ENCODE measurements around the gene RBPJ.
"Not testable (repeated sequence)": the region's sequence is repeated elsewhere in the genome, so short reads cannot be mapped to it uniquely, and the experiment has no call there.

Gene RBPJ

DNA sequence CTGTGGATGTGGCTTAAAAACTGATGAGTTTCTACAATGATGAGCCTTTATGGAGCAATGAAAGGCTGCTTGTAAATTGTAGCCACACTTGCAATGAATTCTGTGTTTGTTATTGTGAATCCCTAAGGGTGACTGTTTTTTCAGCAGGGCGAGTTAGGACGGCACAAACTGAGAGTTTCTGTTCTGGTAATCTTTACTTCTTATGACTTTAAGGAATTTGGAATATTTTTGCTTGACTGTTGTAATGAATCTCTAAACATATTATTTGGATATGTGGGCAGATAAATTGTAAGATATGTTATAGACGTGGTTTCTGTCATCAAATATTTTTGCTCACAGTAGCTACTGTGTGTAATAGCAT is 22.2 kb downstream of the RBPJ start:
- DNase-seq = no peak

DNA sequence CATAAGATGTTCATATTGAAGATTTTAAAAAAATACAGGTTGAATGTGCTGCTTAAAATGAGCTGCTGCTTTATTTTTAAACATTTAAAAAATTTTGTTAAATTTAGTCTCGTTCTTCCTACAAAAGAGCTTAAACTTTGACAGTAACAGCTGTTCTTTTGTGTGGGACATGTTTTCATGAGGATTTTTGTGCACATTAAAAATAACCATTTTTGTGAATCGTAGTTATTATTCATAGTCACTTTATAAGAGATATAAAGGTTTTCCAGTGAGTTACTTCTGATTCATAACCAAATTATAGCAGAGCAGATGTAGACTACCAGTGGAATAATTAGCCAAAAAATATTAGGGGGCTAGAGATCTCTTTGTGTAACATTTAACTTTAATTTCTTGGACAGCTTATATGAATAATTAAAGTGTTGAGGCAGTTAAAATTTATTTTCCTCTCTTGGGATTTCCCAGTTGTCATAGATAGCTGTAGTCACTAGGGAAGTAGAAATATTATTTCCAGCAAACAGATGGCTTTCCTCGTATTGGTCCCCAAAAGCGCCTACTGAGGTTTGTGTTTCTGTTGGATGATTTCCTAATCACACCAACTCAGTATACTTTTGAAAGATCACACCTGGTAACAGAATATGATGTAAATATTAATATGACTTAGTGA is 24.2 kb downstream of the RBPJ start:
- DNase-seq = no peak

DNA sequence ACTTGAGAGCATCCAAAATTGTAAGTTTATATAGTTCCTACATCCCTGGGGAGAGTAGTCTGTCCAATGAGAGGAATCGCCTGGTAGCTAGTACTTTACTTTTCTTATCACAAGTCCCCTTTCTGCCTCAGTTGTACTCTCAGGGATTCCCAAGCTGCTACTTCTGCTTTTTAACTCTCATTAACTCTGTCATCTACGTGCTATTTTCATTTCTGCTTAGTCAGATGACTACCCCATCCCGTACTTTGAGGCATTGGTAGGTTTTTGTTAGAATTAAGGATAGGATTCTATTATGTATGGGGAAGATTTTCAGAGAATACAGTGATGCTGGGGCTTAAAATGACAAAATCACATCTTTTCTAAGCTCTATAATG is 24.7 kb downstream of the RBPJ start:
- no peak for DNase-seq

DNA sequence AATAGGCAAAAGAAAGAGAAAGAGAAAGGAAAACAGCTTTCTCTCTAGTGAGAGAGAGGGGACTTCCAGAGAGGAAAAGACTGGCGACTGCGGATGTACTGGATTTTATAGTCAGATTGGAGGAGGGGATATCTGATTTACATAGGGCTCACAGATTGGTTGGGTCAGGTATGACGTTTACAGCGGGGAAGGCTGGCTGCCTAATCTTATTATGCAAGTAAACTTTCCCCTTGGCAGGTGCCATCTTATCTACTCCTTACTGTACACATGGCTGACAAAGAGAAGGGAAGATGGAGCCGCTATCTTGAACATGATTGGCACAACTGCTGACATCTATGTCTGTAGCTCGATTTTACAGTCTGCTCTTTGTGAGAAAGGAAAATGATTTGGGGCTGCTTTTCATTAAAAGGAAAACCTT is 25.4 kb downstream of the RBPJ start:
- DNase-seq = no peak

DNA sequence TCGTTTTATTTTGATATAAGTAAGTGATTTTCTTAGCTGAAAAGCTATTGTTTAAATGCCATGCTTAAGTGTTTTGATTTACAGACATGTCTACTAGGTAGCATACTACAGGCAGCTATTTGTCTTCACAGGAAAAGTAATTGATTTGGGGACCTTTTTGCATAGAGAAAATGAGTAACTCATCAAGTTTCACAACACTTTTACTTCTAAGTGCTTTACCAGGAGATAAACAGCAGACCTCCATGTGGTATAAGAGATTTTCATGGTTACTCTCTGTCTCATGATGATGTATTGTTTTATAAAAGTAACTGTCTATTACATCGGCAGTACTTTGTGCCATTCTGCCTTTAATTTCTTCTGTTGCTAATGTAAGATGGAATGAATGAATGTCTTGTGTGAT is 28.7 kb downstream of the RBPJ start:
- DNase-seq = no peak

DNA sequence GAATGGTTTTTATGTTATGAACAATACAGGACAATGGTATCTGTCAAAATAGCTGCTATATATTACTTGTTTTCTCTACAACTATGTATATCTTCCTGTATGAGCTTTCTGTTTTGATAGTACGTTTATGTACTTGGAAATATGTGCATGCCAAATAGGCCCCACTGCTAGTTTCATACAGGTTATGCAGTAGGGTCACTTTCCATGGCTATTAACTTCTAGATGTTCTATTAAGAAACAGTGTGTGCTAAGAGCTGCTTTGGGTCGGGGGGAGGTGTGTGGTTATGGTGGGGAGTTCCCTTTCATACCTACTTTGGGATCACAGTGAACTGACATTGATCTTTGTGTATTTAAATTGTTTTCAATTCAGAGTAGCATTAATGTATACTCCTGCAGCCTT is 30.9 kb downstream of the RBPJ start:
- DNase-seq = no peak

DNA sequence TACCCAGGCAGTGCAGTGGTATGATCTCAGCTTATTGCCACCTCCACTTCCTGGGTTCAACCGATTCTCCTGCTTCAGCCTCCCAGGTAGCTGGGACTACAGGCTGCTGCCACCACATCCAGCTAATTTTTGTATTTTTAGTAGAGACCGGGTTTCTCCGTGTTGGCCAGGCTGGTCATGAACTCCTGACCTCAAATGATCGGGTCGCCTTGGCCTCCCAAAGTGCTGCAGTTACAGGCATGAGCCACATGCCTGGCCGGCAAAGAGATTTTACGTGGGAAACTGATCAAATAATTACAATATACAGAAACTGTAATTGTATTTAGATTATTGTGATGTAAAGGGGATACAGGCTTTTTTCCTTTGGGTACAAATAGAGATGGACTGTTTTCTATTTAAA is 33.7 kb downstream of the RBPJ start:
- no peak for DNase-seq

DNA sequence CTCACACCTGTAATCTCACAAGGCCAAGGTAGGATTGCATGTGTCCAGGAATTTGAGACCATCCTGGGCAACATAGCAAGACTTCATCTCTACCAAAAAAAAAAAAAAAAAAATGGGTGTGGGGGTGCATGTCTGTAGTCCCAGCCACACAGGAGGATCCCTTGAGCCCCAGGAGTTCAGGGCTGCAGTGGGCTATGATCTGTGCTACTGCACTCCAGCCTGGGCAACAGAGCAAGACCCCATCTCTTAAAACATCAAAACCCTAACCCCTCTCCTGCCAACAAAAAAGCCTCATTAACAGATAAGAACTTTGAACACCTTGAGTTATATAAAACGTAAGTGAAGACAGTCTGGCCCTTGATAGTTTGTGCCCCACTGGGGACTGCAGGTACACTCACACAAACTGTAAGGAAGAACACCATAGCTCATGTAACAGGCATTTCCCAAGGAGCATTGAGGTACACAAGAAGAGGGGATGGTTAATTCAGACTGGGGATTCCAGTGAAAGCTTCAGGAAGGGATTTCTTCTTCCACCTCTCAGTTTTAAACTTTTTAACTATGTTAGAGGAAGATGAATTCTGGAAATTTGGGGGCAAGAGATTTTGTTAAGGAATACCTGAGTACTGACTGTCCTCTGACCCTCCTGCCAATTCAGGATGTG is 34.7 kb downstream of the RBPJ start:
- DNase-seq = no peak

DNA sequence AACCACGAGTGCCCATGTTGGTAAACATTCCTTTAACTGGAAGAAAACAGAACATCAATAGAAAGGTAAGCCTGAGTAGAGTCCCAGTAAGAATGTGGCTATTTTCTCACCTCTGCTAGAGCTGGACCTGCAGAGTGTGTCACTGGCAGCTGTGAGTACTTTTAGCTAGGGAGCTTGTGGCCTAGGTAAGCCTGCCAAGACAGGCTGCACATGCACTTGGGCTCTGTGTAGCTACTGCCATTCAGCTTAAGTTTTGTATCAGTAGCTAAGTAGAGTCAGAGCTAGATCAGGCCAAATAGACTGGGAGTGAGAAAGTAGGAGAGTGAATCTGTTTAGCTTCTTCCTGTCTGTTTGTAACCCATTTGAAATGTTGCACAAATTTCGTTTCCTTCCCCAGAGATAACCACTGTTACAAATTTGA is 35.3 kb downstream of the RBPJ start:
- no peak for DNase-seq

DNA sequence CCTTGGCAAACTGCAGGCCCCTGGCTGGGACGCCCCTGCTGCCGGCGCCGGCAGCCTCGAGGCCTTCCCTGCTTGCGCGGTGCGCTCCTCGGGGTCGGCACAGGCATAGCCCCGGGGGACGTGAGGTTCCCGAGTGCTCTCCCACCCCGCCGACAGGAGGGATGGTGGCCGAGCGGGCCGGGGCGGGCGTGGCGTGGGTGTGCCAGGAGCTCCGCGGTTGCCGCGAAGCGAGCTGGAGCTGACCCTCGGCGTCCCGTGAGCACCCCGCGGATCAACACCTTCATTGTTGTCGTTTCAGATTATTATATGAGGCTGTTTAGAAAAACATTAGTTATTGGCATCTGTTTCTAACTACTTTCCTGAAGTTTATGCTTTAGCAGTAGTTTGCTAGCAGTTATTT is 38.7 kb downstream of the RBPJ start:
- not testable (repeated sequence) for DNase-seq

DNA sequence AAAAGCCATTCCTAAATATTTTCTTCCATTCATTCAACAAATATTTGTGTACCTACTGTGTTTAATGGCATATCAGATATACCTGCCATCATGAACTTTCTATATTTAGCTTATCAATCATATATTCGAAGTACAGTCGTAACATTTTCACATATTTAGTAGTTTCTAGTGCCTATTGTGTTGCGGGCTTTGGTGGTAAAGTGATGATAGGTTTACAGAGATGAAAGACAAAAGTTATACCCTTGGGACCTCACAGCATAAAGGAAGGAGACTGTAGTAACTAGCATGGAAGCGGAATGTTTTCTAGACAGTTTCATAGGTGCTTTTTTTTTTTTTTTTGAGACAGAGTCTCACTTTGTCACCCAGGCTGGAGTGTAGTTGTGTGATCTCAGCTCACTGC is 39.5 kb downstream of the RBPJ start:
- no peak for DNase-seq

DNA sequence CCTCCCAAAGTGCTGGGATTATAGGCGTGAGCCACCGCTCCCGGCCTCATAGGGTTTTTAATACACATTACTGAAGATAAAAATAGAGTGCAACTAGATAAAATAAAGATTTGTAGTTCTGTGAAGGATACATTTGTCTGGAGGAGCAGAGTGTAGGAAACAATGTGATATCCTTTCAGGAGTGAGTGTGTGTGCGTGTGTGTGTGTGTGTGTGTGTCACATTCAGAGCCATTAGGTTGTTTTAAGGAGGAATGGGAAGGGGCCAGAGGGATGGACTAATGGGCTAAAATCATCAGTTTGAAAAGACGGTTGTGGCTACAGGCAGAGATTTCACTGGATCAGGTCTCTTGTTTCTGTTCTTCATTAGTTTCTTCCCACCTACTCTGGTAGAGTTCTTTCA is 40.0 kb downstream of the RBPJ start:
- DNase-seq = no peak

DNA sequence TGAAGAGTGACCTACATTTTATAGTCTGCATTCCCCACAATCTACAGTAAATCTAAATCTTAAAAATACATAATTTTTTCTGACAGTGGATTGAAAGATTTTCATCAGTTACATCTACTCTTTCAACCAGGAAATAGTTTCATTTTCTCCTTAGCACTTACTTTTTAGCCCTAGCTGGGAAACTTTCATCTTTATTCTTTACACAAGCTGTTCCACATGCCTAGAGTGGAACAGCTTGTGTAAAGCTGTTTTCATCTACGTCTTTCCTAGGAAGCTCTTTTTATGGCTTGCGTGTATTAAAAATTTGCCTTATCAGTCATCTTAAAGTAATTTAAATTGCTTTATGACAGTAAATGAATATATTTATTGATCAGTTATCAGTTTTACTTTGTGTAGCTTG is 40.5 kb downstream of the RBPJ start:
- no peak for DNase-seq

DNA sequence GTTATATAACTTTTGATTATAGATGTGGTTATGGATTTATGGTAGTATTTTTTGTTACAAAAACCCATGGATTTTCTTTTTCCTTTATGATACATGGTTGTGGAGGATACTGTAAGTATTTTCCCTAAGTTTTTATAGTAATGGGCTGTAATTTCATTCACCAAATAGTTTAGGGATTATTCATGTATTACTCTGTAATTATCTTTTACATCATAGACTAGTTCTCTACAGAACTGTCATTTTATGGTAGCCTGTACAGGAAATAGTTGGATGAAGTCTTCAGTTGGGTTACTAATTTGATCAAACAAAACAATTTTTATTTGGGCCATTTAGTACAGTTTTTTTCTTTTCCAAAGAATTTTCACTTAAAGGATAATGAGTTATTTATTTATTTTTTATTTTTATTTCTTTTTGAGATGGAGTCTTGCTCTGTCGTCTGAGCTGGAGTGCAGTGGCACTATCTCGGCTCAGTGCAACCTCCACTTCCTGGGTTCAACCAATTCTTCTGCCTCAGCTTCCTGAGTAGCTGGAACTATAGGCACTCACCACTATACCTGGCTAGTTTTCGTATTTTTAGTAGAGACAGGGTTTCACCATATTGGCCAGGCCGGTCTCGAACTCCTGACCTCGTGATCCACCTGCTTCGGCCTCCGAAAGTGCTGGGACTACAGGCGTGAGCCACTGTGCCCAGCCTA is 42.1 kb downstream of the RBPJ start:
- no peak for DNase-seq

DNA sequence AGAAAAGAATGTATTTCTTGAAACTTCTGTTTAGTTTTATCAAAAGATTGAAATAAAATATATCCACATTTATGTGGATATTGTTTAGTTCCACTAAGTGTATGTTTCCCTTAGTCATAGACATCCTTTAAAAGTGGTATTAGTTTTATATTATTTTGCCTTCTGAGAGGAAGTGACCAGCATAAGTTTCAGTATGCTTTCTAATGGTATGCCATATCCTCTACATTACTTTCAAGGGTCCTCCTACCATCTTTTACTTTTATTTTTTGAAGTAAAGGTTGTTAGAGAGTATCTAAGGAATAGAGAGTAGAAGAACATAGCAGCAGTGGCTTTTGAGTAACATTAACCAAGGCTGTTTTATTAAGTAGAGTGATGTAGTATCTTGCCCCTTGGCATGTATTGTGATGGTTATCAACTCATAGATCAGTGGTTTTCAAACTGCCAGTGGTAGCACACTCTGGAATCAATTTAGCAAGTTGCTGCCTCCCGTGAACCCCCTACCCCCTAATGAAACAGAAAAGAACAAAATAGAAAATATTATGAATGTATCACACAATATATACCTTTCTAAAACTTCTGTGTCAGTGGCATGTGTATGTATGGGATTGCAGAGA is 44.8 kb downstream of the RBPJ start:
- DNase-seq = no peak

DNA sequence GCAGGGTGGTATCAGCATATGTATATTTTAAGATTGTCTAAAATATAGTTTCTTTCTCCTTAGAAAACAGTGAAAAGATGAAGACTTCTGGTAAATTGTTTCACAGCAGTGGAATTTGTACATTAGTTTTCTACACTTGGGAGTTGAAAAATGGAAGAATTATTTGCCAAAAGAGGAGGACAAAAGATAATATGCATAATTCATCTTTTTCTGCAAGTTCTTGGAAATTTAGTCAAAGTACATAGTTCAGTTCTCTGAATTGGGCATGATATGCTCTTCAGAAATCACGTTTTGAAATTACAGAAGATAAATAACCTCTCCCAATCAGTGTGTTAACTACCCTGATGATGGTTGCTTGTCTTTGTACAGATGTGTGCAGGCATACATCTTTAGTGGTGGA is 47.0 kb downstream of the RBPJ start:
- DNase-seq = no peak

DNA sequence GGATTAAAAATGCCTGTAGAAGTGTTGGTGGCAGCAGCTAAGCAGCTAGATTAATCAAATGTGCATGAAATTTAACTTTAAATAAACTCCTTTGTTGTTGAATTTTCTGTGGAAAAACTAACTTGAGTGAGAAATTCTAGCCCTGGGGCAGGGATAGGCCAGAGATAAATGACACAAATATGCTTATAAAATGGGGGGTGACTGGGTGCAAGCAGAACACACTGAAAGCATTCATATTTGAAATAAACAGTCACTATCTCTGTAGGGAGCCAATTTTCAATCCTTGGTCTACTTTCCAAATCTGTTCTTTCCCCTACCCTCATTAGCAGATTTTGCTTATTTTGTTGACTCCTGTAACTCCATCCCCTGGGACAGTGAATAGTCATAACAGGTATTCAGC is 47.9 kb downstream of the RBPJ start:
- no peak for DNase-seq

DNA sequence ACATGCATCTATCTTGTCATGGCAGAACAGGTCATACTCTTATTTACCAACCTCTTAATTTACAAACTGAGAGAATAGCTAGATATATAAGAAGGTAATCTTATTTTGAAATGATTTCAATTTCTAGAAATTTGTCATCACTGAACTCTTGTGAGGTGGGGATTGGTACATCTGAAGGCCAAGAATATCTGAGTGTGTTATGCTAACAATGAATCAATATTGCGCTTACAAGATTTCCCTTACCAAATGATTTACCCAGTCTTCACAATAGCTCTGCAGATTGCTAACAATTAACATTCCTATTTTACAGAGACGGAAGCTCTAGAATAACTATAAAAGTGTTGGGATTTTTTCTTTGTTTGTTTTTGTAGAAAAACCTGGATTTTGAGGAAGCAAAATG is 48.3 kb downstream of the RBPJ start:
- DNase-seq = no peak

DNA sequence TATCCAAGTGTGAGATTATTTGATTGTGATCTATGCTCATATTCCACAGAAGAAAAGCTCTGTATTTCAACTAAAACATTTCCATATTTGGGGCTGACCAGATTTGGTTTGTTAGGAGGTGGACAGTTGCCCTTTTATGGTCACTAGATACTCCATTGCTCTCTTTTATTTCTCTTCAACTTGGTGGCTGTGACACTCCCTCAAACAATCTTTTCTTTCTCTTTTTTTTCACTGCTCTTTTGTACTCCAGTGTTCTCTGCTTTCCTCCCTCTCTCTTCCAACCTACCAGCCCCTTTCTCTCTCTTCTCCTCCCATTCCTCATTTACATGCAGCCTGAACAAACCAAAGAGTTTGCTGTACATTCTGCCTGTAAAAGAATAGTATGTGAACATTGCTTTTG is 48.8 kb downstream of the RBPJ start:
- DNase-seq = no peak

DNA sequence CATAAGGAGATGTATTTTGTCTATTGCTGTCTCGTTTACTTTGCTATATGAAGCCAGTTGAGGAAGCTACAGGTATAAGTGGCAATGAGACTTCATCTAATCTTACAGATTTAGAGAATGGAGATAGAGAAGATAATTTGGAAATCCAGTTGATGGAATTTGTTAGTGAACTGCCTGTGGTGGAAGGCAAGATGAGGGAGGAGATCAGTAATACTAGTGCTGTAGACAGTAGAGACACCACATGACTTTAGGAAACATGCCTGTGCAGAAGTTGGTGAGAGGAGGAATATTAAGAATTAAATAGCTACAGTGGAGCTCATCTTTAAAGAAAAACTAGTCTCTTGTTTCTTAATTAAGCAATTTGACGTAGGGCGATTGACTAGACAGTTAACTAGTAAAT is 51.3 kb downstream of the RBPJ start:
- DNase-seq = no peak

DNA sequence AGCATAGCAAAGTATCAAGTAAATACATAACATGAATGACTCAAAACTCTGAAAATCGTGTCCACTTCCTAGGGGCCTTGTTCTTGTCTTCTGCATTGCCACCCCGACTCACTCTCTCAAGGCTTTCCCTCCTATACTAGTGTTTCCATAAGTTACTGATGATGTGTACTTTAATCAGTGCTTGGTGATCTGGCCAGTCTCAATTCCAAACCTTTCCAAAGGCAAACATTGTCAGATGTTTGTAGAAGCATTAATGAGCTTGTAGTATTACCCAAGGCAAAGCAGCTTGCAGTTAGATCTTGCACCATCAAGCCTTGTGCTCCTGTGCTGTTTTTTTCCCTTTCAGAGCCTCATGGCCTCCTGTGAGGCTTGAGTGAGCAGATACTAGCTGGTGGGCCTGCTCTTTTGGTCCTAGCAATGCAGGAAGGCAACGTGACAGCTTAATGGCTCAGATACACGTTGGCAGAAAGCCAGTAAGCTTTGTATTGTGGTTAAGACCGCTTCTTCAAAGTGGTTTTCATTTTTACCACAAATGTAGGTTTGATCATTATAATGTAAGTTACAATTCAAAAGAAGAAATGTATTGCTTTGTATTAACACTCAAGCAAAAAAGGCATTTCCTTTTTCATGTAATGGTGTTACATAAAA is 51.8 kb downstream of the RBPJ start:
- DNase-seq = no peak

DNA sequence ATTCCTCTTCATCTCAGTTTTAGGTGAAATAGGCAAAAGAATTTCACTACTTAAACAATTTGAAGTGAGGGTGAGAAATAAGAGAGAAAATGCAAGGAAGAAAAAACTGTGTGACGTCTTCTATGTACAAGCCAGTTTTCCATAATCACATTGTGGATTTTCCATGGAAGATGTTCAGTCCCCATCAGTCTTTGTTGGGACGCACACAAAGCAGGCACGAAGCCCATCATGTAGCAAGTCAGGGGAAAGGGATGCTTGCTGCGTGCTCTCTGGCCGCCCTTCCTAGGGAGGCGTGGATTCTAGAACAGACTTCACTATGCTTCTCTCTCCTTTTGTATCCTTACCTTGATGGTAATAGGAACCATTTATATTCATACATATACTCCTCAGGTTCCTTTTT is 54.7 kb downstream of the RBPJ start:
- DNase-seq = no peak
